Left ventricle myocardium inferior (tissue), 1 donor: ENCODE results near the gene HOMER1. TPM values are rescaled to one million over a fixed set of nuclear protein-coding genes. Genes with fewer than 3 reads are reported as not detected.
A peak's percentile ranks its signal among the peaks of the same experiment; 100 is the strongest.

ENCODE experiments used
- DNase-seq: peaks from one replicate; pipeline ENCODE4 v3.0.0-alpha.2; 2020
- H3K27ac ChIP-seq: fragments of 200-600 bp; replicated peaks from 2 replicates; pipeline ENCODE4 v1.8.0; 2021
- H3K27me3 ChIP-seq: fragments of 200-600 bp; 2 replicates; pipeline ENCODE4 v1.8.0; 2021; ENCODE audit warnings: low read depth
- H3K36me3 ChIP-seq: fragments of 200-600 bp; 2 replicates; pipeline ENCODE4 v1.8.0; 2021
- H3K4me1 ChIP-seq: fragments of 200-600 bp; 2 replicates; pipeline ENCODE4 v1.8.0; 2021
- H3K4me3 ChIP-seq: fragments of 200-600 bp; 2 replicates; pipeline ENCODE4 v1.8.0; 2021; ENCODE audit warnings: mild to moderate bottlenecking, moderate library complexity
- H3K9me3 ChIP-seq: fragments of 200-600 bp; replicated peaks from 2 replicates; pipeline ENCODE4 v1.8.0; 2021
- intact Hi-C: fragments of 100-400 bp; cut with micrococcal nuclease; formaldehyde crosslinking; loops from one replicate; pipeline ENCODE4 v1.11.0; 2022
- long read RNA-seq: library from polyadenylated mRNA; unstranded; transcript quantifications from one replicate; pipeline ENCODE4 v2.0.0, GENCODE V29; 2021
- total RNA-seq: library from RNA; stranded (reverse); fragmentation: NEBNext Ultra II Directional; extraction: Animal tissue kit (Norgen Biotek cat#: 25700); gene quantifications from one replicate; pipeline ENCODE4 v1.2.1, GENCODE V29; 2021
- TF ChIP-seq, protein P1 (sequence below): fragments of 200-600 bp; IDR thresholded peaks from 2 replicates; pipeline ENCODE4 v1.8.0; 2021; ENCODE audit warnings: antibody characterized with exemption, mild to moderate bottlenecking, borderline replicate concordance
- donor health status: DM: no; HTN: yes; CAD: no; lungs with severe emphysema.

The HOMER1 gene, protein sequence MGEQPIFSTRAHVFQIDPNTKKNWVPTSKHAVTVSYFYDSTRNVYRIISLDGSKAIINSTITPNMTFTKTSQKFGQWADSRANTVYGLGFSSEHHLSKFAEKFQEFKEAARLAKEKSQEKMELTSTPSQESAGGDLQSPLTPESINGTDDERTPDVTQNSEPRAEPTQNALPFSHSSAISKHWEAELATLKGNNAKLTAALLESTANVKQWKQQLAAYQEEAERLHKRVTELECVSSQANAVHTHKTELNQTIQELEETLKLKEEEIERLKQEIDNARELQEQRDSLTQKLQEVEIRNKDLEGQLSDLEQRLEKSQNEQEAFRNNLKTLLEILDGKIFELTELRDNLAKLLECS
- 61.9 TPM for total RNA-seq
- long read RNA-seq, full-length matches to known transcripts, result 107 of 129 reads
- long read RNA-seq, partial matches to known transcripts, result 6 of 129 reads
- long read RNA-seq, other reads (novel, unspliced or antisense), result 16 of 129 reads

DNA sequence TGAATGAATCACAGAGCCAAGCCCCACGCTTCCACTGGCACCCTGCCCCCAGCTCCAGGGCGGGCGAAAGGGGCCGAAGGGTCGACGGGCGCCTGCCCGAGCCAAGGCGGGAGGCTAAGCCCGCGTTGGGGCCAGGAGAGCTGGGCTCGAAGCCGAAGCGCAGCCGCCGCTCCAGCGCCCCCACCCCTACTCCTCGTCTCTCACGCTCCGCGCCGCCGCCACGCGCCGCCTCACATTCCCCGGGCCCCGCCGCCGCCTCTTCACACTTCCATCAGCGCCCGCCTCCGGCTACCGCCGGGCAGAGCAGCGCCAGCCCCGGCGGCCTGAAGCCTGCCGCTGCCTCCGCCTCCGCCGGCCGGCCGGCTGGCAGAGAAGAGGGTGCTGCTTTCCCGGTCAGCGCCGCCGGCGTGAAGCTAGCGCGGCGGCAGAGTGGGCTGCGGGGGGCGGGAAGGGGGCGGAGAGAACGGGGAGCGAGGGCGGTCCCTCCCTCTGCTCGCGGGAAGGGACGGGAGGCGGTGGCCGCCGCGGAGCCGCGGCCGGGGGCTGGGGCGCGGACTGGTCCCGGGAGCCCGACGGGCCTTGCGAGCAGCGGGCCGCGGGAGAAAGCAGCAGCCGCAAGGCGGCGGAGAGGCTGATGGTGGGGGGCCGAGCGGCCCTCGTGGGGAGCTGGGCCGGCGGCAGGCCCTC lies at the start of gene HOMER1:
Gene HOMER1 (minus strand): TSS at position 431 of the 687 bp plus-strand sequence. CDS start 1,360 bp downstream, outside the sequence.
- H3K4me1 ChIP-seq, result peaks cover 30% of the 10 kb centered on the region
- TF ChIP-seq, protein P1, sequence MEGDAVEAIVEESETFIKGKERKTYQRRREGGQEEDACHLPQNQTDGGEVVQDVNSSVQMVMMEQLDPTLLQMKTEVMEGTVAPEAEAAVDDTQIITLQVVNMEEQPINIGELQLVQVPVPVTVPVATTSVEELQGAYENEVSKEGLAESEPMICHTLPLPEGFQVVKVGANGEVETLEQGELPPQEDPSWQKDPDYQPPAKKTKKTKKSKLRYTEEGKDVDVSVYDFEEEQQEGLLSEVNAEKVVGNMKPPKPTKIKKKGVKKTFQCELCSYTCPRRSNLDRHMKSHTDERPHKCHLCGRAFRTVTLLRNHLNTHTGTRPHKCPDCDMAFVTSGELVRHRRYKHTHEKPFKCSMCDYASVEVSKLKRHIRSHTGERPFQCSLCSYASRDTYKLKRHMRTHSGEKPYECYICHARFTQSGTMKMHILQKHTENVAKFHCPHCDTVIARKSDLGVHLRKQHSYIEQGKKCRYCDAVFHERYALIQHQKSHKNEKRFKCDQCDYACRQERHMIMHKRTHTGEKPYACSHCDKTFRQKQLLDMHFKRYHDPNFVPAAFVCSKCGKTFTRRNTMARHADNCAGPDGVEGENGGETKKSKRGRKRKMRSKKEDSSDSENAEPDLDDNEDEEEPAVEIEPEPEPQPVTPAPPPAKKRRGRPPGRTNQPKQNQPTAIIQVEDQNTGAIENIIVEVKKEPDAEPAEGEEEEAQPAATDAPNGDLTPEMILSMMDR, result no peak
- H3K27ac ChIP-seq, result peak within 1 kb of the TSS; percentile 96
- H3K9me3 ChIP-seq, result no peaks in the 10 kb centered on the region
- DNase-seq, result peak; percentile 82
- intact Hi-C loops, result no loop called here
- peaks cover 29% of the 10 kb centered on the region for H3K27me3 ChIP-seq
- H3K4me3 ChIP-seq, result peak within 1 kb of the TSS; percentile 81
- no peaks in the 10 kb centered on the region for H3K36me3 ChIP-seq

DNA sequence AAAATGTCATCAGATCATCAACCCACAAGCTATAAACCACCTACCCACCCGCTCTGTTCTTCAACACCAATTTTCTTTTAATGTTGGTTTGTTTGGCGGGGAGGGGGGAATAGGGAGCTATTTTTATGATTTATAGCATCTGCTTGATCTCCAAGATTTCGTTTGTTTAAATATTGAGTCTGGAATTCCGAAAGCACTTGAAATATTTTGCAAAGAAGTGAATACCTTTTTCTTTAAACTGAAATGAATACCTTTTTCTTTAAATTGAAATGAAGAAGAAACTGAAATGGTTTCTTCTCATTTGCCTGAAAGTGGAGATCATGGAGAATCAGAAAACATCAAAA lies 49.3 kb upstream of the HOMER1 start:
- H3K36me3 ChIP-seq, result no peaks in the 10 kb centered on the region
- no peaks in the 10 kb centered on the region for H3K4me1 ChIP-seq
- no peak for DNase-seq
- H3K27ac ChIP-seq, result no peak overlapping the region
- no peaks in the 10 kb centered on the region for H3K9me3 ChIP-seq
- TF ChIP-seq, protein P1, result no peak
- no peaks in the 10 kb centered on the region for H3K27me3 ChIP-seq
- no peak overlapping the region for H3K4me3 ChIP-seq
- intact Hi-C loops, result no loop called here

DNA sequence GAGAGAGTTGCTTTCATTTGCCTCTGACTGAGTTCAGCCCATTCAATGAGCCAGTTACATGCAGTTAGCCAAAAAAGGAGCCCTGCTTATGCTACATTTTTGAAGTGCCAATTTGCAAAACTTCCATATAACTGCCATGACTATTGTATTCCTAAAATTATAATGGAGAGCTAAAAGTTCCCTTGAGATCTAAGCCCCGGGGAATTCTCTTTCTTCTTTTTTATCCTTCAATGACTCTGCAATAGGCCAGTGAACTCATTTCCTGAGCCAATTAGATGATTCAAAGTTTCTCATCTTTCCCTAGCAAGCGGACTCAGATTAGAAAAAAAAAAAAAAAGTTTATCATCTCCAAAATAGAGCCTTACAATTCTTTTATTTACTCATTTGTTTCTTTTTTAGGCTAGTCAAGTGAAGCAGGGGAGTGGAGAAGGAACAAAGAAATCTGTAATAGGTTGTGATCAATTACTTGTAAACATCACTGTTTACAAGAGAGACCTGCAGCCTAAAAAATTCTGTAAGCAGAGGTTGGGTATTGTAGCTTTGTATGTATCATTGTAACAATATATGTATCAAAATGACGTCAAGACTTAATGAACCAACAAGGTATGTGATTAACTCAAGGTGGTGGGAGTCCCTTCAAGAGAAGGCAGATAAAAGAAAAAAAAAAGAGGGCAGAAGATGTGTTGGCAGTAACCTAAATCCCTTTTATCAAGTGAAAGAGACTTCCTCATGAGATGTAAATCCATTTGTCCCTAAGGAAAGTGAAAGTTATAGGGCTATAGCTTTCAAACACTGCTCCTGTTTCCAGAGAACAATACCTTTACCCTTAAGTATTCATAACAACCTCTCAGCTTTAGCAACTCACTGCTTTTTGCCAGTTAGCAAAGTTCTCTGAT lies 48.7 kb upstream of the HOMER1 start:
- no peak overlapping the region for H3K4me3 ChIP-seq
- H3K27me3 ChIP-seq, result no peaks in the 10 kb centered on the region
- no peak overlapping the region for H3K27ac ChIP-seq
- no peaks in the 10 kb centered on the region for H3K36me3 ChIP-seq
- H3K4me1 ChIP-seq, result no peaks in the 10 kb centered on the region
- TF ChIP-seq, protein P1, result no peak
- H3K9me3 ChIP-seq, result no peaks in the 10 kb centered on the region
- no peak for DNase-seq
- intact Hi-C loops, result no loop called here

DNA sequence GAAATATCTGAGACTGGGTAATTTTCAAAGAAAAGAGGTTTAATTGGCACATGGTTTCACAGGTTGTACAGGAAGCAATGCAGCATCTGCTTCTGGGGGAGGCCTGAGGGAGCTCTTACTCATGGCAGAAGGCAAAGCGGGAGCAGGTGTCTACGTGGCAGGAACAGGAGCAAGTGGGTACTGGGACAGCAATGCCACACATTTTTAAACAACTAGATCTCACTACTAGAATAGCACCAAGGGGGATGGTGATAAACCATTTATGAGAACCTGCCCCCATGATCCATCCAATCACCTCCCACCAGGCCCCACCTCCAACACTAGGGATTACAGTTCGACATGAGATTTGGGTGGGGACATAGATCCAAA lies 47.6 kb upstream of the HOMER1 start:
- Histone ChIP-seq H3K27ac (no peak overlapping the region), H3K9me3 (no peaks in the 10 kb centered on the region), H3K27me3 (no peaks in the 10 kb centered on the region), H3K4me1 (peaks cover under 1% of the 10 kb centered on the region), H3K4me3 (no peak overlapping the region), H3K36me3 (no peaks in the 10 kb centered on the region)
- DNase-seq, result no peak
- TF ChIP-seq, protein P1, result no peak
- intact Hi-C loops, result no loop called here
